A549 (cell line): Measurements from ENCODE around the gene KIF5C.

Source experiments
- CEBPB ChIP-seq, 2 experiments: fragments of >200 bp in 1 of 2; sonication (Bioruptor Twin) in 1 of 2; formaldehyde crosslinking in 1 of 2; IDR thresholded peaks; 2 replicates each; pipeline ENCODE4 v1.6.1; 2012 to 2016
- CTCF ChIP-seq: fragments of >200 bp; sonication (Bioruptor Twin); formaldehyde crosslinking; IDR thresholded peaks from 3 replicates; pipeline ENCODE4 v1.5.1; 2016
- PBX3 ChIP-seq: IDR thresholded peaks from 2 replicates; pipeline ENCODE4 v1.6.1; 2012
- PHF8 ChIP-seq: fragments of 200-600 bp; sonication (generic); IDR thresholded peaks from 2 replicates; pipeline ENCODE4 v1.6.1; 2016; ENCODE audit warnings: low read depth, mild to moderate bottlenecking, antibody characterized with exemption, moderate library complexity, borderline replicate concordance
- POLR2A ChIP-seq: IDR thresholded peaks from 2 replicates; pipeline ENCODE4 v1.6.1; 2012; ENCODE audit warnings: mild to moderate bottlenecking, low read length
- POLR2AphosphoS2 ChIP-seq: conservative IDR thresholded peaks from 2 replicates; pipeline ENCODE4 v1.6.1; 2012; ENCODE audit warnings: low read length, improper control_type of control experiment, inconsistent platforms

GRCh38 chr2:148966438-148966758 lies 91.4 kb downstream of the KIF5C start:
- TF ChIP-seq POLR2A (no peak), PBX3 (no peak), CTCF (no peak), CEBPB (IDR thresholded peaks at IDR 0.05) (no peak), POLR2AphosphoS2 (no peak), PHF8 (no peak)
